Nephron (organoid): ENCODE data around the gene SRD5A1.

Experiments
- H3K27ac Mint-ChIP-seq, 3 experiments: 2 replicates each; pipeline ENCODE4 v1.8.0; 2020; ENCODE audit warnings: mixed read lengths in 3 of 3, mild to moderate bottlenecking in 2 of 3, moderate library complexity in 1 of 3
- H3K27me3 Mint-ChIP-seq: 2 replicates; pipeline ENCODE4 v1.8.0; 2021; ENCODE audit warnings: low read depth, mild to moderate bottlenecking, moderate library complexity, mixed read lengths
- H3K36me3 Mint-ChIP-seq: 2 replicates; pipeline ENCODE4 v1.8.0; 2020; ENCODE audit warnings: low read depth, mixed read lengths
- H3K4me1 Mint-ChIP-seq: 2 replicates; pipeline ENCODE4 v1.8.0; 2020; ENCODE audit warnings: mixed read lengths
- H3K4me3 Mint-ChIP-seq, 3 experiments: 2 replicates each; pipeline ENCODE4 v1.8.0; 2020; ENCODE audit warnings: mild to moderate bottlenecking in 3 of 3, mixed read lengths in 3 of 3, moderate library complexity in 2 of 3
- H3K9me3 Mint-ChIP-seq: 2 replicates; pipeline ENCODE4 v1.8.0; 2020; ENCODE audit warnings: mixed read lengths
- TF ChIP-seq, protein P1 (sequence below), 3 experiments: fragments of 200-600 bp; sonication (generic); IDR thresholded peaks; one replicate each; pipeline ENCODE4 v1.5.0; 2021; ENCODE audit warnings: antibody characterized with exemption in 3 of 3; ENCODE audit not compliant: unreplicated experiment in 3 of 3

Gene SRD5A1

DNA sequence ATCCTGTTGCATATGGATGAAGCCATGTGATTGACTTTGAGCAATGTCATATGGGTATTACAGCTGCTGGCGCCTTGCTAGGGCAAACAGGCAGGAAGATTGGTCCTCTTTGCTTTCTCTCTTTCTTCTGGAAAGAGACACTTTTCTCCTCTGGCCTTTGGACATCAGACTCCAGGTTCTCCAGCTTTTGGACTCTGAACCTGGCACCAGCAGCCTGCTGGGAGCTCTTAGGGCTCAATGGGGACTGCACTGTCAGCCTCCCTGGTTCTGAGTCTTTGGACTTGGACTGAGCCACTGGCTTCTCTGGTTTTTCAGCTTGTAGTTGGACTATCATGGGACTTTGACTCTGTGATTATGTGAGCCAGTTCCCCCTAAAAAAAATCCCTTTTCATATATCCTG, 45.1 kb downstream of the SRD5A1 start:
- Mint-ChIP-seq H3K27ac (no peak overlapping the region), H3K4me3 (no peak overlapping the region), H3K36me3 (peaks cover 4% of the 10 kb centered on the region), H3K27me3 (no peaks in the 10 kb centered on the region), H3K4me1 (no peaks in the 10 kb centered on the region), H3K9me3 (no peaks in the 10 kb centered on the region)
- TF ChIP-seq, protein P1, sequence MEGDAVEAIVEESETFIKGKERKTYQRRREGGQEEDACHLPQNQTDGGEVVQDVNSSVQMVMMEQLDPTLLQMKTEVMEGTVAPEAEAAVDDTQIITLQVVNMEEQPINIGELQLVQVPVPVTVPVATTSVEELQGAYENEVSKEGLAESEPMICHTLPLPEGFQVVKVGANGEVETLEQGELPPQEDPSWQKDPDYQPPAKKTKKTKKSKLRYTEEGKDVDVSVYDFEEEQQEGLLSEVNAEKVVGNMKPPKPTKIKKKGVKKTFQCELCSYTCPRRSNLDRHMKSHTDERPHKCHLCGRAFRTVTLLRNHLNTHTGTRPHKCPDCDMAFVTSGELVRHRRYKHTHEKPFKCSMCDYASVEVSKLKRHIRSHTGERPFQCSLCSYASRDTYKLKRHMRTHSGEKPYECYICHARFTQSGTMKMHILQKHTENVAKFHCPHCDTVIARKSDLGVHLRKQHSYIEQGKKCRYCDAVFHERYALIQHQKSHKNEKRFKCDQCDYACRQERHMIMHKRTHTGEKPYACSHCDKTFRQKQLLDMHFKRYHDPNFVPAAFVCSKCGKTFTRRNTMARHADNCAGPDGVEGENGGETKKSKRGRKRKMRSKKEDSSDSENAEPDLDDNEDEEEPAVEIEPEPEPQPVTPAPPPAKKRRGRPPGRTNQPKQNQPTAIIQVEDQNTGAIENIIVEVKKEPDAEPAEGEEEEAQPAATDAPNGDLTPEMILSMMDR (IDR thresholded peaks at IDR 0.05; ENCODE audit: unreplicated experiment in 3 of 3), result no peak

DNA sequence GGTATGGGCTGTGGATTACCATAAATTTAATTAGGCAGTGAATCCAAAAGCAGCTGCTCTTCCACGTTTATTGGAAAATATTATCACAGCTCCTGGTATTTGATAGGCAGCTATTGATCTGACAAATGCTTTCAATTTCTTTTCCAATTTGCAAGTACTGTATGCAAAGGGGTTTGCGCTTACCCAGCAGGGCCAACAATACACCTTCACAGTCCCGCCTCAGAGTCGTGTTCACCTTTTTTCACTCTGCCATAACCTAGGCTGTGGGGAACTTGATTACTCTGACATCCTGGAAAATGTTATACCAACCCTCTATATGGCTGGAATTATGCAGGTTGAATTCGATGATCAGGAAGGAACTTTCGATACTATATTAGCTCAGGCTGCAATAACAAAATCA, 47.7 kb downstream of the SRD5A1 start:
- no peaks in the 10 kb centered on the region for H3K9me3 Mint-ChIP-seq
- H3K4me1 Mint-ChIP-seq, result no peaks in the 10 kb centered on the region
- H3K4me3 Mint-ChIP-seq, result no peak overlapping the region
- H3K27ac Mint-ChIP-seq, result no peak overlapping the region
- TF ChIP-seq, protein P1 (IDR thresholded peaks at IDR 0.05; ENCODE audit: unreplicated experiment in 3 of 3), result no peak
- H3K27me3 Mint-ChIP-seq, result peaks cover 4% of the 10 kb centered on the region
- no peaks in the 10 kb centered on the region for H3K36me3 Mint-ChIP-seq

DNA sequence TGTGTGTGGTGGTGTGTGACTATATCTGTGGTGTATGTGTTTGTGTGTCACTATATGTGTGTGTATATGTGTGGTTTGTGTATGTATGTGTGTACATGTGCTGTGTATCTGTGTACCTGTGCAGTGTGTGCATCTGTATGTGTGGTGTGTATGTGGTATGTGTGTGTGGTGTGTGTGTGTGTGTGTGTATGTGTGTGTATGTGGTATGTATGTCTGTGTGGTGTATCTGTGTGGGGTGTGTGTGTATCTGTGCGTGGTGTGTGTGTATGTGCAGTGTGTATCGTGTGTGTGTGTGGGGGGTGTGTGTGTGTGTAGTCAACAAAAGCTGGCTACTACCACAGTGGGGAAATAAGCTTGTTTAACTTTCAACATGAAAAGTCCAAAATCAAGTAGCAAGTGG, 48.4 kb downstream of the SRD5A1 start:
- H3K4me1 Mint-ChIP-seq, result no peaks in the 10 kb centered on the region
- no peaks in the 10 kb centered on the region for H3K9me3 Mint-ChIP-seq
- H3K4me3 Mint-ChIP-seq, result no peak overlapping the region
- no peaks in the 10 kb centered on the region for H3K36me3 Mint-ChIP-seq
- no peak overlapping the region for H3K27ac Mint-ChIP-seq
- TF ChIP-seq, protein P1 (IDR thresholded peaks at IDR 0.05; ENCODE audit: unreplicated experiment in 3 of 3), result no peak
- peaks cover 4% of the 10 kb centered on the region for H3K27me3 Mint-ChIP-seq

DNA sequence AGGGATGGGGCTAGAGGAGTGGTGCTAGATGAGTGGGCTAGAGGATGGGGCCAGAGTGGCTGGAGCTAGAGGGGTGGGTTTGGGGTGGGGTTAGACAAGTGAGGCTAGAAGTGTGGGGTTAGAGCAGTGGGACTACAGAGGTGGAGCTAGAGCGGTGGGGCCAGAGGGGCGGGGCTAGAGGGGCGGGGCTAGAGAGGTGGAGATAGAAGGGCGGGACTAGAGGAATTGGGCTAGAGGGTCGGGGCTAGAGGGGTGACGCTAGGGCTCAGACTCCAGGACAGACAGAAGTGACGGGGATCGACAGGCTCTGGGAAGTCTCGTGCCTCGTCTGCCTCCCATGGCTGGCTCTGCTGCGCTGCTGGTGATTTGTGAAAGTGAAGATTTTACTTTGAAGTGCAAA, 49.0 kb downstream of the SRD5A1 start:
- Mint-ChIP-seq H3K36me3 (no peaks in the 10 kb centered on the region), H3K4me3 (no peak overlapping the region), H3K27me3 (peaks cover 4% of the 10 kb centered on the region), H3K4me1 (peaks cover under 1% of the 10 kb centered on the region), H3K9me3 (no peaks in the 10 kb centered on the region), H3K27ac (no peak overlapping the region)
- TF ChIP-seq, protein P1 (IDR thresholded peaks at IDR 0.05; ENCODE audit: unreplicated experiment in 3 of 3), result no peak

DNA sequence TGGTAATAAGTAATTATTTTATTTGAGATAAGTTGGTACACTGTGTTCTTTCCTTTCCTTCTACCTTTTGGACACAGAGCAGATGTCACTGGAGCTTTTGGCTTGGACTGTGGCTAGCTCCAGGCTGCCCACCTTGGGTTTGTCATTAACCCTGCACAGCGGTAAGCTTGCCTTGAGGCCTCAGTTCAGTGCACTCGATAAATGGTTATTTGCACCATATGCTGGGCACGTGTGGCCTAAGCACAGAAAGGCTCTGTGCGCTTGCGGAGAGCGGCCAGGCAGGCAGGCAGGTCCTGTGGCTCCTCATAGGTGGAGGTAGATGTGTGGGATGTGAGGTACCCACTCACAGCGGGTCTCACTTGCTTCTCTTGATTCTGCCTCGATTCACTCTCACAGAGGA, 50.0 kb downstream of the SRD5A1 start:
- no peak overlapping the region for H3K4me3 Mint-ChIP-seq
- no peaks in the 10 kb centered on the region for H3K9me3 Mint-ChIP-seq
- peaks cover 6% of the 10 kb centered on the region for H3K4me1 Mint-ChIP-seq
- no peaks in the 10 kb centered on the region for H3K36me3 Mint-ChIP-seq
- H3K27ac Mint-ChIP-seq, result no peak overlapping the region
- TF ChIP-seq, protein P1 (IDR thresholded peaks at IDR 0.05; ENCODE audit: unreplicated experiment in 3 of 3), result no peak
- peaks cover 8% of the 10 kb centered on the region for H3K27me3 Mint-ChIP-seq

DNA sequence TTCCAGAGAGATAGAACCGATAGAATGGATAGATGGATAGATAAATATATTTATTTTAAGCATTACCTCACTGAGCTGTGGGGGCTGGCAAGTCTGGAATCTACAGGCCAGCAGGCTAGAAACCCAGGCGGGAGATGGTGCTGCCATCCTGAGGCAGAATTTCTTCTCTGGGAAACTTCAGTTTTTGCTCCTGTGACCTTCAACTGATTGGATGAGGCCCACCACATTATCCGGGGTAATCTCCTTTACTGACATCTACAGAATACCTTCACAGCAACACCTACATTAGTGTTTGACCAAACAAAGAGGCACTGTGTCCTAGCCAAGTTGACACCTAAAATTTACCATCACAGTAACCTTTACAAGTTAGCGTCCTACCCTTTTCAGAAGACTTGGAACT, 50.8 kb downstream of the SRD5A1 start:
- peaks cover 6% of the 10 kb centered on the region for H3K4me1 Mint-ChIP-seq
- peaks cover 8% of the 10 kb centered on the region for H3K27me3 Mint-ChIP-seq
- no peak overlapping the region for H3K4me3 Mint-ChIP-seq
- H3K27ac Mint-ChIP-seq, result no peak overlapping the region
- TF ChIP-seq, protein P1 (IDR thresholded peaks at IDR 0.05; ENCODE audit: unreplicated experiment in 3 of 3), result no peak
- no peaks in the 10 kb centered on the region for H3K9me3 Mint-ChIP-seq
- no peaks in the 10 kb centered on the region for H3K36me3 Mint-ChIP-seq
